Testis (tissue), 3 donors: ENCODE measurements around the gene CD2. TPM values are rescaled to one million over a fixed set of nuclear protein-coding genes. Genes with fewer than 3 reads are reported as not detected.

Source experiments
- DNase-seq: peaks from one replicate; pipeline ENCODE4 v3.0.0-alpha.2; 2019
- H3K27ac ChIP-seq, 2 donors: fragments of 200-600 bp; sonication (generic); one replicate each; pipeline ENCODE4 v1.5.1; 2019
- H3K27me3 ChIP-seq: fragments of 200-600 bp; sonication (generic); one replicate; pipeline ENCODE4 v1.5.1; 2019
- H3K36me3 ChIP-seq: fragments of 200-600 bp; sonication (generic); one replicate; pipeline ENCODE4 v1.5.1; 2017; ENCODE audit warnings: low read depth; ENCODE audit errors: missing control alignments
- H3K4me1 ChIP-seq: fragments of 200-600 bp; sonication (generic); one replicate; pipeline ENCODE4 v1.5.1; 2019
- H3K4me3 ChIP-seq, 2 donors: fragments of 200-600 bp; sonication (generic); one replicate each; pipeline ENCODE4 v1.5.1; 2017 to 2019
- H3K9me3 ChIP-seq: fragments of 200-600 bp; sonication (generic); one replicate; pipeline ENCODE4 v1.5.1; 2017
- CTCF ChIP-seq, 3 experiments: fragments of 450-650 bp in 2 of 3; fragments of 200-600 bp in 1 of 3; sonication (generic) in 1 of 3; IDR thresholded peaks; one replicate each; pipeline ENCODE4 v1.5.1; 2016 to 2019; ENCODE audit warnings: antibody characterized with exemption in 3 of 3, mild to moderate bottlenecking in 2 of 3, moderate library complexity in 1 of 3
- POLR2A ChIP-seq: fragments of 450-650 bp; IDR thresholded peaks from one replicate; pipeline ENCODE4 v1.6.1; 2017; ENCODE audit warnings: antibody characterized with exemption, mild to moderate bottlenecking, moderate library complexity
- WGBS, 2 donors: methylation state at CpG; one replicate each; pipeline ENCODE4 v1.1.5; 2018; 5-methylcytosine and 5-hydroxymethylcytosine counted together
- intact Hi-C: fragments of 100-400 bp; cut with DNase I; formaldehyde crosslinking; loops from one replicate; pipeline ENCODE4 v1.15.1; 2023; ENCODE audit warnings: low total_unique reads
- polyA plus RNA-seq: library from polyadenylated mRNA; stranded (reverse); fragments of 350-450 nt; fragmentation: Illumina TruSeq; extraction: RNeasy Lipid Tissue Mini Kit (QIAGEN cat#74804); gene quantifications from one replicate; pipeline ENCODE4 v1.2.3, GENCODE V29; 2014; ENCODE audit warnings: low read depth, low replicate concordance; ENCODE audit not compliant: insufficient read depth
- total RNA-seq, 2 donors: library from RNA; depleted of rRNA; stranded (reverse); fragments of >200 nt; gene quantifications; one replicate each; pipeline ENCODE4 v1.2.3, GENCODE V29; 2016

The CD2 gene
- total and polyA plus RNA-seq, 3 donors from 2014 or later = 0.63 to 5.8 (median 1.4) TPM

- H3K4me3 ChIP-seq = no peak overlapping the region
- TF ChIP-seq POLR2A = no peak
- no peak for TF ChIP-seq CTCF (IDR thresholded peaks at IDR 0.05)
- no peak for DNase-seq
- no peaks in the 10 kb centered on the region for H3K36me3 ChIP-seq
- no peaks in the 10 kb centered on the region for H3K27me3 ChIP-seq
- H3K4me1 ChIP-seq = no peaks in the 10 kb centered on the region
- H3K9me3 ChIP-seq = no peaks in the 10 kb centered on the region
- no peak overlapping the region for H3K27ac ChIP-seq
- WGBS, 2 donors = 92 to 93% methylated on average over 13 of the region's 13 CpGs
- intact Hi-C loops = no loop called here
Measured at GRCh38 chr1:116766616-116767469, 12.6 kb downstream of the CD2 start.

- intact Hi-C loops = no loop called here
- WGBS, 2 donors = 83 to 85% methylated on average over 5 of the region's 5 CpGs
- DNase-seq = no peak
- no peaks in the 10 kb centered on the region for H3K27me3 ChIP-seq
- no peaks in the 10 kb centered on the region for H3K36me3 ChIP-seq
- TF ChIP-seq POLR2A (no peak), CTCF (IDR thresholded peaks at IDR 0.05) (no peak)
- no peak overlapping the region for H3K27ac ChIP-seq
- no peaks in the 10 kb centered on the region for H3K9me3 ChIP-seq
- H3K4me1 ChIP-seq = no peaks in the 10 kb centered on the region
- H3K4me3 ChIP-seq = no peak overlapping the region
Measured at GRCh38 chr1:116767782-116768382, 13.7 kb downstream of the CD2 start.

- intact Hi-C loops = no loop called here
- H3K27me3 ChIP-seq = no peaks in the 10 kb centered on the region
- no peak overlapping the region for H3K4me3 ChIP-seq
Measured at GRCh38 chr1:116768416-116769103, 14.3 kb downstream of the CD2 start.

GRCh38 chr1:116769104-116769452 lies 14.8 kb downstream of the CD2 start:
- 85 to 88% methylated on average over 6 of the region's 6 CpGs for WGBS, 2 donors
- no peaks in the 10 kb centered on the region for H3K36me3 ChIP-seq
- H3K4me3 ChIP-seq = no peak overlapping the region
- DNase-seq = no peak
- no peaks in the 10 kb centered on the region for H3K4me1 ChIP-seq
- no peaks in the 10 kb centered on the region for H3K27me3 ChIP-seq
- H3K9me3 ChIP-seq = no peaks in the 10 kb centered on the region
- TF ChIP-seq POLR2A (no peak), CTCF (IDR thresholded peaks at IDR 0.05) (no peak)
- intact Hi-C loops = no loop called here
- no peak overlapping the region for H3K27ac ChIP-seq

More at GRCh38 chr1:116768416-116769103, 14.3 kb downstream of the CD2 start:
- TF ChIP-seq POLR2A = no peak
- no peak for TF ChIP-seq CTCF (IDR thresholded peaks at IDR 0.05)
- H3K27ac ChIP-seq = no peak overlapping the region
- DNase-seq = no peak
- WGBS, 2 donors = 92 to 93% methylated on average over 13 of the region's 13 CpGs
- no peaks in the 10 kb centered on the region for H3K4me1 ChIP-seq
- no peaks in the 10 kb centered on the region for H3K9me3 ChIP-seq
- no peaks in the 10 kb centered on the region for H3K36me3 ChIP-seq
